ENCODE data around the gene RND3.

DNA sequence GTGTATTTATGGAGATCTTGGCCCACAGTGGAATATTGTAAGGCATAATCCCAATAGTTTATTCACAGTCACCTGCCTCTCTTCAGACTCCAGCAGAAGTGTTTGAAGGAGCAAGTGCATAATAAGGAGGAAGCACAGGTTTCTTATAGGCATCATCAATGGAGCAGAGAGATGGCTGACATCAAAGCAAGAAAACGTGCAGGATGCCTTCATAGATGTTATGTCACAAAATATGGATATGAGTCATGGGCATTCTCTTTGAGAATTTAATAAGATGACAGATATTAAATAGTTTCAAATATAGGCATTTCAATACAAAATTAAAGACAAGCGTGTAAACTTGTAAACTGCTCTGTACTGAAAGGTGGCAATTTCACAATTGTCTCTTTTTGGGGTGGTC lies 4.0 kb upstream of the RND3 start:
- TF ChIP-seq RAD21 (CRISPR knock-in tag; IDR thresholded peaks at IDR 0.05) (no peak), MZF1 (CRISPR knock-in tag; IDR thresholded peaks at IDR 0.05; ENCODE audit: borderline replicate concordance) (no peak), ZNF282 (IDR thresholded peaks at IDR 0.05; ENCODE audit: partially characterized antibody) (no peak), CBX2 (IDR thresholded peaks at IDR 0.05; ENCODE audit: low read depth, low read length) (no peak), CBX2 (CRISPR knock-in tag; IDR thresholded peaks at IDR 0.05; ENCODE audit: low read depth) (no peak)
- TF ChIP-seq, protein P1, sequence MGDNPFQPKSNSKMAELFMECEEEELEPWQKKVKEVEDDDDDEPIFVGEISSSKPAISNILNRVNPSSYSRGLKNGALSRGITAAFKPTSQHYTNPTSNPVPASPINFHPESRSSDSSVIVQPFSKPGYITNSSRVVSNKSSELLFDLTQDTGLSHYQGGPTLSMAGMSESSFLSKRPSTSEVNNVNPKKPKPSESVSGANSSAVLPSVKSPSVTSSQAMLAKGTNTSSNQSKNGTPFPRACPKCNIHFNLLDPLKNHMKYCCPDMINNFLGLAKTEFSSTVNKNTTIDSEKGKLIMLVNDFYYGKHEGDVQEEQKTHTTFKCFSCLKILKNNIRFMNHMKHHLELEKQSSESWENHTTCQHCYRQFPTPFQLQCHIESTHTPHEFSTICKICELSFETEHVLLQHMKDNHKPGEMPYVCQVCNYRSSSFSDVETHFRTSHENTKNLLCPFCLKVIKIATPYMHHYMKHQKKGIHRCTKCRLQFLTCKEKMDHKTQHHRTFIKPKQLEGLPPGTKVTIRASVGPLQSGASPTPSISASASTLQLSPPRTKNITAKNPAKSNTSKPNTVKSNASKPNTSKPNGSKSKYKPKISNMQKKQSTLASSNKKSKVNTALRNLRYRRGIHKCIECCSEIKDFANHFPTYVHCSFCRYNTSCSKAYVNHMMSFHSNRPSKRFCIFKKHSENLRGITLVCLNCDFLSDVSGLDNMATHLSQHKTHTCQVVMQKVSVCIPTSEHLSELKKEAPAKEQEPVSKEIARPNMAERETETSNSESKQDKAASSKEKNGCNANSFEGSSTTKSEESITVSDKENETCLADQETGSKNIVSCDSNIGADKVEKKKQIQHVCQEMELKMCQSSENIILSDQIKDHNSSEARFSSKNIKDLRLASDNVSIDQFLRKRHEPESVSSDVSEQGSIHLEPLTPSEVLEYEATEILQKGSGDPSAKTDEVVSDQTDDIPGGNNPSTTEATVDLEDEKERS (CRISPR knock-in tag; IDR thresholded peaks at IDR 0.05): no peak
- TF ChIP-seq, protein P2, sequence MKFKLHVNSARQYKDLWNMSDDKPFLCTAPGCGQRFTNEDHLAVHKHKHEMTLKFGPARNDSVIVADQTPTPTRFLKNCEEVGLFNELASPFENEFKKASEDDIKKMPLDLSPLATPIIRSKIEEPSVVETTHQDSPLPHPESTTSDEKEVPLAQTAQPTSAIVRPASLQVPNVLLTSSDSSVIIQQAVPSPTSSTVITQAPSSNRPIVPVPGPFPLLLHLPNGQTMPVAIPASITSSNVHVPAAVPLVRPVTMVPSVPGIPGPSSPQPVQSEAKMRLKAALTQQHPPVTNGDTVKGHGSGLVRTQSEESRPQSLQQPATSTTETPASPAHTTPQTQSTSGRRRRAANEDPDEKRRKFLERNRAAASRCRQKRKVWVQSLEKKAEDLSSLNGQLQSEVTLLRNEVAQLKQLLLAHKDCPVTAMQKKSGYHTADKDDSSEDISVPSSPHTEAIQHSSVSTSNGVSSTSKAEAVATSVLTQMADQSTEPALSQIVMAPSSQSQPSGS (CRISPR knock-in tag; IDR thresholded peaks at IDR 0.05): no peak

Measured in HepG2 (cell line).